ENCODE results near the gene PDE4D. TPM values are rescaled to one million over a fixed set of nuclear protein-coding genes. Genes with fewer than 3 reads are reported as not detected.

PDE4D gene
- total RNA-seq, 4 donors from 2014 or later = 15.9 to 66.3 (median 48.7) TPM

GRCh38 chr5:59591162-59591561 lies 302.4 kb downstream of the PDE4D start:
- Histone ChIP-seq H3K27me3 (no peaks in the 10 kb centered on the region), H3K4me1 (peaks cover 0 to 22% (median 2%) of the 10 kb centered on the region in 4 donors), H3K9me3 (no peaks in the 10 kb centered on the region), H3K36me3 (no peaks in the 10 kb centered on the region), H3K4me3 (no peak overlapping the region), H3K27ac (no peak overlapping the region)
- DNase-seq (ENCODE audit: low spot score in 2 of 2) = no peak
- TF ChIP-seq EP300 (IDR thresholded peaks at IDR 0.05) (no peak), POLR2A (IDR thresholded peaks at IDR 0.05) (no peak), CTCF (IDR thresholded peaks at IDR 0.05) (no peak)

DNA sequence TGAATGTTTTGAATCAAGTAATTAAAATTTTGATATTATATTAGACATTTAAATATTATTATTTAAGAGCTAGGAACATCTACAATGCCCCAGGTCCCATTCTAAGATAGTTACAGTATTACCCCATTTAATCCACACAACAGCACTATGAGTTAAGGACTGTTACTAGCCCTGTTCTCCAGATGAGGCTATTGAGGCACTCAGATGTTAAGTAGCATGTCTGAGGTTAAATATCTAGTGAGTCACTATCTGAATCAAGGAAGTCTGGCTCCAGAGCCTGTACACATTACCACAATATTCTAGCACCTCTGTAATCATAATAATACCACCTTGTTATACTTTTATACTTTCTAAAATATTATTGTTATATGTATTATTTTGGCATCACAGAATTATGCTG lies 304.6 kb downstream of the PDE4D start:
- TF ChIP-seq EP300 (IDR thresholded peaks at IDR 0.05) = no peak
- TF ChIP-seq CTCF (IDR thresholded peaks at IDR 0.05) = no peak
- TF ChIP-seq POLR2A (IDR thresholded peaks at IDR 0.05) = no peak
- H3K27me3 ChIP-seq = no peaks in the 10 kb centered on the region
- H3K36me3 ChIP-seq = no peaks in the 10 kb centered on the region
- DNase-seq (ENCODE audit: low spot score in 2 of 2) = no peak
- no peaks in the 10 kb centered on the region for H3K9me3 ChIP-seq
- no peak overlapping the region for H3K27ac ChIP-seq
- no peak overlapping the region for H3K4me3 ChIP-seq
- H3K4me1 ChIP-seq = peaks cover 0 to 22% (median 2%) of the 10 kb centered on the region in 4 donors

DNA sequence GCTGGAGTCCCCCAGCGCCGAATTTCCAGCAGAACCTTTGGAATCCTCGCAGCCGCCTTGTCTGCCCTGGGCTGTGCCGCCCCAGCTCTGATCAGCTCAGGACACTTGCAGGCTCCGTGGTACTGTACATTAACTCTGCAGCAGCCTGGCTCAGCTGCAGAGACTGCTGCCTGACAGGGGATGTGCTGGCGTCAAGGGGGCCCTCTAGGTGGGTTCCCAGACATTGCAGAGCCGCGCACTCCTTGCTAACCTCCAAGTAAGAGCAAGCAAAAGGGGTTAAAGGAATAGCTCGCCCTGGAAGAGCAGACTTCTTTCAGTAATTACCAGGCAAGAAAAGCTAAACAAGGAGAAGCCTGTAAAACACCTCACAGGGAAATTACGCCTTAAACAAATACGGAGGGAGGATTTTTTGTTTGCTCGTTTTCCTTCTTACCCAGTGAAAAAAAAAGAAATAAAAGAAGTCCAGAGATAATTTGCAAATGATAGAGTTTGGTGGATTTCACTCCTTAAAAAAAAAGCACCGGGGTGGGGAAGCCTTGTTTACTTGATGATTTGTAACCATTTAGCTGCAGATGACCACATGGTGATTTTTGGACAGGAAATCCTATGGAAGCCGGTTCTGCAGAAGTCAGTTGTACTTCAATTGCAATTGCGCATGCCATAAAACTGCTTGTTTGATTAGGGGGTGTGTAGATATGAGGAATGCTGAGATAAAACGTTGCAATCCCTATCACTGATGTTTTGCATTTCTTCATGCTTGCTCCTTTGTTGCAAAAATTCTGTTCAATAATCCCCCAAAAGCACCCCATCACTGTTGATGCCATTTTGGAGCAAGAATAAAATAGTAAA lies 305.8 kb downstream of the PDE4D start:
- Histone ChIP-seq H3K27ac (no peak overlapping the region), H3K36me3 (no peaks in the 10 kb centered on the region), H3K4me1 (peaks cover 0 to 22% (median 2%) of the 10 kb centered on the region in 4 donors), H3K4me3 (peak overlapping the region in 3 of 4 donors; percentile 24 to 39 (median 26)), H3K27me3 (no peaks in the 10 kb centered on the region), H3K9me3 (no peaks in the 10 kb centered on the region)
- TF ChIP-seq CTCF (IDR thresholded peaks at IDR 0.05) = peak in 1 of 5 experiments; percentile 11
- no peak for TF ChIP-seq POLR2A (IDR thresholded peaks at IDR 0.05)
- 5 to 7% methylated on average over 17 of the region's 17 CpGs for WGBS, 2 donors
- peak in 1 of 2 donors; percentile 14 for DNase-seq (ENCODE audit: low spot score in 2 of 2)

- Histone ChIP-seq H3K27me3 (no peaks in the 10 kb centered on the region), H3K36me3 (no peaks in the 10 kb centered on the region), H3K9me3 (no peaks in the 10 kb centered on the region), H3K4me3 (peak overlapping the region in 2 of 4 donors; percentile 3 to 26), H3K4me1 (peaks cover 0 to 22% (median 2%) of the 10 kb centered on the region in 4 donors), H3K27ac (no peak overlapping the region)
- TF ChIP-seq EP300 (IDR thresholded peaks at IDR 0.05) (no peak), POLR2A (IDR thresholded peaks at IDR 0.05) (no peak), CTCF (IDR thresholded peaks at IDR 0.05) (no peak)
- WGBS, 2 donors = 64 to 68% methylated on average over 5 of the region's 5 CpGs
- no peak for DNase-seq (ENCODE audit: low spot score in 2 of 2)
These were observed 306.7 kb downstream of the PDE4D start for GRCh38 chr5:59586841-59587240.

All from tibial nerve (tissue), 4 donors.